SH-SY5Y (cell line): Measurements from ENCODE around the gene RETN.

ENCODE experiments used
- GATA2 ChIP-seq: IDR thresholded peaks from 2 replicates; pipeline ENCODE4 v1.6.1; 2011; ENCODE audit warnings: mild to moderate bottlenecking, low read depth, low read length
- GATA3 ChIP-seq: IDR thresholded peaks from 2 replicates; pipeline ENCODE4 v1.6.1; 2011; ENCODE audit warnings: low read depth, mild to moderate bottlenecking, low read length, moderate library complexity

GRCh38 chr19:7648265-7649014 is 20.4 kb upstream of the RETN start:
- TF ChIP-seq GATA2 = no peak
- no peak for TF ChIP-seq GATA3
